Skin of body (tissue), 2 donors: ENCODE data around the gene SPSB3. TPM values are rescaled to one million over a fixed set of nuclear protein-coding genes. Genes with fewer than 3 reads are reported as not detected.

Experiments
- DNase-seq: peaks from one replicate; lab custom pipeline; 2025; lab: John Stamatoyannopoulos, UW
- total RNA-seq: library from RNA; depleted of rRNA; stranded (reverse); fragments of >200 nt; gene quantifications from one replicate; pipeline ENCODE4 v1.2.3, GENCODE V29; 2014

Gene SPSB3
- total RNA-seq, 1 donor from 2014 or later: 32.7 TPM

DNA sequence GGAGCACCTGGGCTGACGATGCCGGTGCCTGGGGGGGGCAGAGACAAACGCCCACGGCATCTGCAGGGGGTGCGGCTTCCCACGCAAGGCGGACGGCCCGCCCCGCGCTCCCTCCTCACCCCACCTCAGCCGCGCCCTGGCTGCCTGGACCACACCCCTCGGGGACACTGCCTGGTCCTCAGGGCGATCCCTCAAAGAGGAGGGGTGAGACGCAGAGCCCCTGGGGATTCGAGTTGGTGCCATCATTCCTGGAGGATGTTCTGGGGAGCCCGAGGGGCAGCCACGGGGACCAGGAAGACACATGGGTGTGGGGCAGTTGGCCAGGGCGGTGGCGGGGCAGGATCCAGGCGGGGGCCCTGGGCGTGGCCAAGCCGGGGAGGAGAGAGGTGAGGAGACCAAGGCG lies 7.3 kb upstream of the SPSB3 start:
- DNase-seq: no peak

DNA sequence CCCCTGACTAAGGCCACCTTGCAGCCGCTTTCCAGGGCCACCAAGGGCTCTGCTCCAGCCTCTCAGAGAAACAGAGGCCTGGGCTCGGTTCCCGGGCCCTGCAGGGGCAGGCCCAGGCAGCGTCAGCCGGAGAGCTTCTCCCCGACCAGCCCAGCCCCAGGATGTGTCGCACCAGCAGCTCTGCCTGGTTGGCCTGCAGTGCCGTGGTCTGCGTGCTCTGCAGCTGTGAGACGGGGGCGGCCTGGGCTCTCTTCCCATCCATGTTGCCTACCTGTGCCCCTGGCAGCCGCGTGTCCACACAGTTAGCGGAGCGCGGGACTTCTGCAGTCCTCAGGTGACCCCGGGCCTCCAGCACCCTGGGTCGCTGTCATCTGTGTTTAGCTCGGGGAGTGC lies 6.3 kb upstream of the SPSB3 start:
- DNase-seq: no peak

DNA sequence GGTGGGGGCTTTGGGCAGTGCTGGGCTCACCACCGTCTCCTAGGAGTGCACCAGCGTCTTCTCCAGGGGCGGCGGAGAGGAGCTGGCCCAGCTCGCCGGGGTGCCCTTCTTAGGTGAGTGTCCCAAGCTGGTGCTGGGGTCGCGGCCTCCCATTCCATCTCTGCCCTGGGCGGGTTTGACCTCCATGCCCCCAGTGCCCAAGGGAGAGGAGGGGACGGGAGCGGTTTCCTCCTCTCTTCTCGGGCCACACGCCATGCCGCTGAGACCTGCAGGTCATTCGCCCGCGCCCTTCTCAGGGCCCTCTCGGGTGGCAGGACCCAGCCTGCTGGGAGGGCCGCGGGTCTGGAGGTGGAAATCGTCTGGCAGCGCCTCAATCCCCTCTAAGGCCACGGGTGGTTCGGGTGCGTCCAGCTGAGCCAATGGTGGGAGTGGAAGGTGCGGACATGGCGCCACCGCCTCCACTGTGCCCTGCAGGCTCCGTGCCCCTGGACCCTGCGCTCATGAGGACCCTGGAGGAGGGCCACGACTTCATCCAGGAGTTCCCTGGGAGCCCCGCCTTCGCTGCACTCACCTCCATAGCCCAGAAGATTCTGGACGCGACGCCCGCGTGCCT lies 5.8 kb upstream of the SPSB3 start:
- no peak for DNase-seq

DNA sequence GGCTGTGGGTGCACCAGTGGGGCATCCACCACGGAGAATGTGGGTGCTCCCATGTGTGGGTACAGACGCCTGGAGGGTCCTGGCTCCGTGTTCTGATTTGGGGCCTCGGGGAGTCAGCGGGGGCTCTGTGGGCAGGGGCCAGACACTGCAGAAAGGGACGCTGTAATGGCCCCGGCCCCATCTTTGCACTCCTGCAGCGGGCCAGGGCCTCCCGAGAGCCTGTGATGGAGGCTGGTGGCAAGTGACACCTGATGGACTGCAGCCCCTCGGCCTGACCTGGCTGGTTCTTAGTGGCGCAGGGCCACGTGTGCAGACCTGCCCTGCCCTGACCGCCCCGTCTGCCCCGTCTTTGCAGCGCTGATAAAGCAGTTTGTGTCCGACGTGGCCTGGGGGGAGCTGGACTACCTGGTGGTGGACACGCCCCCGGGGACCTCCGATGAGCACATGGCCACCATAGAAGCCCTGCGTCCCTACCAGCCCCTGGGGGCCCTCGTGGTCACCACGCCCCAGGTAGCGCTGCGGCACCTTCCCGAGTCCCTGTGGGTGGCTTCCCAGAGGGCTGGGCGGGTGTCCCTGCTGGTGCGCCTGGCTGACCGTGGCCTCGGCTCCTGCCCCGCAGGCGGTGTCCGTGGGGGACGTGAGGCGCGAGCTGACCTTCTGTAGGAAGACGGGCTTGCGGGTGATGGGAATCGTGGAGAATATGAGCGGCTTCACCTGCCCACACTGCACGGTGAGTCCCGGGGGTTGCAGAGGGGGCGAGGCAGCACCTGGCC lies 5.1 kb upstream of the SPSB3 start:
- DNase-seq: no peak

DNA sequence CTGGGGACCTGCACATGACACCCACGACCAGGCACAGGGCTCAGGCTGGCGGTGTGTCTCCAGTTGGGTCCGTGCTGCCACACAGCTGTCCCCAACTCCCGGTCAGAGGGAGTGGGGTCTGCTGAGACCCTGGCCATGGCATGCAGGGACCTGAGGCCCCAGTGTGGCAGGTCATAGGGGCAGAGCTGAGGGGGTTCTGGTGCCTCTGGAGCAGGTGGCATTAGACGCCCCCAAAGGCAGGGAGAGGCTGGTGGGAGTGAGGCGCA lies 4.6 kb upstream of the SPSB3 start:
- DNase-seq: no peak

DNA sequence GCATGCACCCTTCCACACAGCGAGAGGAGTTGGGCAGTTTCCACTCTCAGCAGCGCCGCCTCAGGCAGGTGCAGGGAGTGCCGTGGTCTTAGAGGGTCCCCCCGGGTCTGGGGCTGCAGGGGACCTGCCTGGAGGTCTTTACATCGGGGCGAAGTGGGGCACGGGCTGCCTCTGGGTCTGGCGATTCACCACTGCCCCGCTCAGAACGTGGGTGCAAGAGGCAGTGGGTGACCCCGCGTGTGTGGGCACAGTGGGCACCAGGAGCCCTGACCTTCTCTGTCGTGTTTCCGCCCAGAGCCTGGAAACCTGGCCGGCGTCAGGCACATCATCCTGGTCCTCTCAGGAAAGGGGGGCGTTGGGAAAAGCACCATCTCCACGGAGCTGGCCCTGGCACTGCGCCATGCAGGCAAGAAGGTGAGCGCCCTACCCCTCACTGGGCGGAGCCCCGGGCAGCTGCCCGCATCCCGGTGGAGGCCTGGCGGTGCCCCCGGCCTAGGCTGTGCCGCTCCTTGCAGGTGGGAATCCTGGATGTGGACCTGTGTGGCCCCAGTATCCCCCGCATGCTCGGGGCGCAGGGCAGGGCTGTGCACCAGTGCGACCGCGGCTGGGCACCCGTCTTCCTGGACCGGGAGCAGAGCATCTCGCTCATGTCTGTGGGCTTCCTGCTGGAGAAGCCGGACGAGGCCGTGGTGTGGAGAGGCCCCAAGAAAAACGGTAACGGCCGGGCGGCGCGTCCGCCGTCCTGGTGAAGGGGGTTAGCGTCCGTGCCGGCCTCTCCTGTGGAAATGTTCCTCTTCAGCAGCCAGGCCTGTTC lies 4.1 kb upstream of the SPSB3 start:
- DNase-seq: no peak

DNA sequence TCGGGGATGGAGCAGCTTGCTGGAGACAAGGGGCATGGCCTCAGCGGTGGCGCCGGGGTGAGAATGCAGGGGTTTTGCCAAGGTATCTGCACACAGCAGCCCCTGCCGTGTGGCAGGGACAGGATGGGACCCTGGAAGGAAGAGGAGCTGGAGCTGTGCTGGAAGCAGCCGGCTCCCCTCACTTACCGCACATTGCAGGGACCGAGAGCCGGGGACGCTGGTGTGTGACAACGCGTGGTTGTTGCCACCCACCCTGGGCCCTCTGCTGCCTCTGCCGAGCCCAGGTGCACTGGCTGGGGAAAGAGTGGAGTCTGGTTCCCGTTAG lies 3.4 kb upstream of the SPSB3 start:
- DNase-seq: no peak

DNA sequence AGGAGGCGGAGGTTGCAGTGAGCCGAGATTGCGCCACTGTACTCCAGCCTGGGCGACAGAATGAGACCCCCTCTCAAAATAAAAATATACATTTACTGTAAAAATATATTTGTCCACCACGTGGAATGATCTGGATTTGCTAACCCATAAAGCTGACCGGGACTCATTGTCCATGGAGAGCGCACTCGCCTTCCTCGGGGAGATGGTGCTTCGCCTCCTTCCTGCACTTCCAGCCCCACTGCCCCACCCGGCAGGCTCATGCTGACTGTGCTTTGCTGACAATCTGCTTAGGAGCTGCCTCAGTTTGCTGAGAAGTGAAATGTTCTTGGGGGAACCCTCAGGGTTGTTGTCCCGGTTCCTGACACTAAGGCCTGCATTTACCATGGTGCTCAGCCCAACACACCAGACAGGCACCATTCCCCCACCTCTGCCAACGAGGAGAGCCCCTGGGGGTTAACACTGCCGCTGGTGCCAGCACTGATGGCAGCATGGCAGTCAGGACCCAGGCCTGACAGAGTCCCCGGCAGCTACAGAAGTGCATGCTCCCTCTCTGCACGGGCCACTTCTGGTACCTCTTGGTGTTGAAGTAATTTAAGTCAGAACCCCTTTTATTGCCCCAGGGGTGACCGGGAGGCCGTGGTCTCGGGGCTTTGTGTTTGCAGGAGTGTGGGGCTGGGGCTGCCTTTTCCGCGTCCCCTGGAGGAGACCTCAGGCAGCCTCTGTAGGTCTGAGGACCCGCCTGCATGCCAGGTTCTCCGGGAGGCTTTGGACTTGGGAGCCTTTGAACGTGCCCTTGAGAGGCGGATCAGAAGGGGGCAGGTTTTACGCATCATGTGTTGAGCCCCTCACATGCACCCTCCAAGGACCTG lies 2.8 kb upstream of the SPSB3 start:
- no peak for DNase-seq

DNA sequence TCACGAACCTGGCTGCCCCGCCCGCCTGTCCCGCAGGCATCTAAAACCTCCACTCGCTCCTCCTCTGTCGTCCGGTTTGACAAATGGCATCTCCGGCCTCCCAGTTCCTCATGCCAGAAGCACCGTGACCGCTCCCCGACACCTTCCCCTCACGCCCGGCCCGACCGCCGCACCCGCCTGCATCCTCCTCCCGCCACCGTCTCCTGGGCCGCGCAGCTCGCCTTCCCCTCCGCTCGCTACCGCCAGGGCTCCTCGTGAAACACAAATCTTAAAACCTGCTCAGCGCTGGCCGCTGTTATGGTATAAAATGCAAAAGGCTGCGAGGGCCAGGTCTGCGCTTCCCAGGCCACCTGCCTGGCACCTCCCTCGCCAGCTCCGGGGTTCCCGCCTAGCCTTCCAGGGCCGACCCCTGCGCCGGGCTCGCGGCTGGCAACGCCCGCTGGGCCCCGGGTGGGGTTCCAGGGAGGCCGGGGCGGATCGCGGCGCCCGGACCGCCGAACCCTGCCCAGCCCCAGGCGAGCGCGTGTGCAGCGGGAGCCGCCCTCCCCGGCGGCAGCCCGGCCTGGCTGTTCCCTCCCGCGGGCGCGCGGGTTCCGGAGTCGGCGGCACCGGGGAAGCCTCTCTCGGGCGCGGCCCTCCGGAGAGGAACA lies 488 bp downstream of the SPSB3 start:
- no peak for DNase-seq

DNA sequence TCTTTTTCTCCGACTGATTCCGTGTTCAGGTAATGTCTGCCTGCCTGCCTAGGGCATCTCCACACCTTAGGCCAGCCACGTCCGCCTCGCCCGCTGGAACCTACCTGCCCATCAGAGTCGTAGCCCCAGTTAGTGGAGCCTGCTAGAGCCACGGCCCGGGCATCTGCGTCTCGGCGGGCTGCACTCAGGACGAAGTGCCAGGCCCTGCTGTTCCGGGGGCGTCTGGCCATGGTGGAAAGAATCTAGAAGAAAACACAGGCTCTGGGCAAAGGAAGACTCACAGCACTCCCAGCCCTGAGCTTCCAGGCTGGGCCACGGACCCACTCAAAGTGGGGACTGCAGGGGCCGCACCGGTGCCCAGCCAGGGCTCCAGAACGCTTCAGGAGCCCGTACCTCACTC lies 1.1 kb downstream of the SPSB3 start:
- DNase-seq: no peak

DNA sequence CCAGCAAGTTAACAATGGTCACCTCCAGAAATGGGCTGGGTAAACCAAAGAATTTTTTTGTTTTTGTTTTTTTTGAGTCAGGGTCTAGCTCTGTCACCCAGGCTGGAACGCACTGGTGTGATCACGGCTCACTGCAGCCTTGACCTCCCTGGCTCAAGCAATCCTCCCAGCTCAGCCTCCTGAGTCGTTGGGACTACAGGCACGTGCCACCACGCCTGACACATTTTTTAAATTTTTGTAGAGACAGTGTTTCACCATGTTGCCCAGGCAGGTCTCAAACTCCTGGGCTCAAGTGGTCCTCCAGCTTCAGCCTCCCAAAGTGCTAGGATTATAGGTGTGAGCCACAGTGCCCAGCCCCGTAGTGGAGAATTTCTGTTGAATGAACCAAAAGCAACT lies 1.7 kb downstream of the SPSB3 start:
- no peak for DNase-seq

DNA sequence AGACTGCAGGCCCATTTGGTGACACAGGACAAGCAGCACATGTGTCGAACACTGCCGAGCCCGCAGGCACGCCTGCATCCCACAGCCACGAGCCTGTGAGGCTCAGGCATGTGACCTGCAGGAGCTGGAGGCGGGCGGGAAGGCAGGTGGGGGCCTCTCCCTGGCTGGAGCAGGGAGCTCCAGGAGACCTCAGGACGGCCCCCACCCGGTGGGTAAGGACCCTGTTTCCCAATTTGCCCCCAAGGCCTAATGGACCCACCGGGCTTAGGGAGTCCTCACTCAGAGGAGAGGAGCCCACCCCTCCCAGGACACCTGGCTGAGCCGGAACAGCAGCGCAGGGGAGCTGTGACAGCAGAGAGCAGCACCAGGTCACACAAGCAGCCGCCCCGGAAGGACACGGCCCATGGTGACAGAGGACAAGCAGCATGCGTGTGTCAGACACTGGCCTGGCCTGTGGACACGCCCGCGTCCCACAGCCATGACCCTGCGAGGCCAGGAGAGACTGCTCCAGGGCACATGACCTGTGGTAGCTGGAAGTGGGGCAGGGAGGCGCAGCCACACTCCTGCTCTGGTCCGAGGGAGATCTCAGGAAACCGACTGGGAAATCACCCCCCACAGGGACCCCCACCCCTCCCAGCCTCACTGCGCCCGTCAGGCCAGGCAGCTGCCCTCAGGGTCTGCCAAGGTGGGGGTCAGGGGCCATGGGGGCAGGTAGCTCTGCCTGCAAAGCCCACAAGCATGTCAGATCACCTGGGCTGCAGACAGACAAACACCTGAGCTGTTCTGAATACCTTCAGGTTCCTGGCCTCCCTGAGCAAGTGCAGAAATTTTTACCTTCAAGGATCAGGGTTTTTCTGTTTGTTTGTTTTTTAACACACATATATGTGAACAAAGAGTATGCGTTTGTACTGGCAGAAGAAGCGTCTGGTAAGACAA lies 2.4 kb downstream of the SPSB3 start:
- DNase-seq: no peak

DNA sequence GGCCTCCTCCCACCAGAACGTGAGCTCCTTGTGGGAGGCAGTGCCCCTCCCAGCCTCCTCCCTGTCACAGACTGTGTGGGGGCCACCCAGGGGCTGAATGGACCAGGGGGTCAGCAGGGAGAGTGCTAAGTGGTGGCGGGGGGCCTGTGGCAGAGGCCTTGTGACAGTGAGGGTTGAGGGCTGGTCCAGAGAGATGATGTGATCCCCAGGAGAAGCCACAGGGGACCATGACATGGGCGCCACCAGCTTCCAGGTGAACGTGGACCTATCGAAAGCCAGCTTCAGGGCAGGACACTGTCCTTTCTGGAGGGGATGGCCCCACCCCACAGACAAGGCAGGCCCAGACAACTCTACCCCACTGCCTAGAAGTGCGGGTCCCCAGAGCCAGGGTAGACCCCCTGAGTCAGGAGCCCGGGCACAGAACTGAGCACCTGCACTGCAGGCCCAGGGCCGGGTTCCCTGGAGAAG lies 3.1 kb downstream of the SPSB3 start:
- no peak for DNase-seq

DNA sequence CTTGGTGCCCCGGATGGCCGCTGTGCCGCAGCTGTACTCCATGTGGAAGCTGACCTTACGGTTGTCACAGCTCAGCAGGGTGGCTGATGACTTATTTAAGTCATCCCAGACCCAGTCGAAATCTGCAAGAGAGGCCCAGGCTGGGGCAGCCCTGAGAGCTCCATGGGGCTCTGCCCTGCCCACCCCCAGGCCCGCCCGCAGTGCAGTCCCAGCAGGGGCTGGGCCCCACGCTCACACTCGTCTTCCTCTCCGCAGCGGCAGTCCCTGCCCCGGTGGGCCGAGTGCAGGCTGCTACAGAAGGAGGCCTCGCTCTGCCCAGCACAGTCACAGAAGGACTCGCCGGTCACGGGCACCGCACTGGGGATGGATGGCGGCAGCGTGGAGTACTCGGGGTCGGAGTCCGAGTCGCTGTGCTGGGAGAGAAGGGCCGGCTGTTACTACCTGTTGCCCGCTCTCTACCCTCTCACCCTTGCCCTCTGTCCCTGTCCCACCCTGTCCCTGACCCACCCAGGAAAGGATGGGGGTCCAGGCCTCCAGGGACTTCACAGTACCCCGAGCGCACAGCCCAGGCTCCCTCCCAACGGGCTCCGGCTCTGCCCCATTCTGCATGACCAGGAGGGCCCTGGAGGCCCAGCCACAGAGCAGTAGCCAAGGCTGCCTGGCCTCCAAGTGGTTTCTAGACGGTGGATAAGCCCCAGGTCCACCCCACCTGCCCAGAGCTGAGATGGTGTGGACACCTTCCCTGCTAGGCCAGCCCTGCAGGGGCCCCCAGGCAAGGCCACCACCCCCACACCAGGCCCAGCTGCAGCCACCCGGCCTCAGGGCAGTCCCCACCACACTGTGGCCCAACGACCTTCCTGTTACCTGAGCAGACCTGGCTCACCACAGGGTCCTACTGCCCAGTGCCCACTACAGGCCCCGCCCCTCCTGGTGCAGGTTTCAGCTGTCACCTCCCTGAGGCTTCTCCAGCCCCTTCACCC lies 3.9 kb downstream of the SPSB3 start:
- DNase-seq: no peak

DNA sequence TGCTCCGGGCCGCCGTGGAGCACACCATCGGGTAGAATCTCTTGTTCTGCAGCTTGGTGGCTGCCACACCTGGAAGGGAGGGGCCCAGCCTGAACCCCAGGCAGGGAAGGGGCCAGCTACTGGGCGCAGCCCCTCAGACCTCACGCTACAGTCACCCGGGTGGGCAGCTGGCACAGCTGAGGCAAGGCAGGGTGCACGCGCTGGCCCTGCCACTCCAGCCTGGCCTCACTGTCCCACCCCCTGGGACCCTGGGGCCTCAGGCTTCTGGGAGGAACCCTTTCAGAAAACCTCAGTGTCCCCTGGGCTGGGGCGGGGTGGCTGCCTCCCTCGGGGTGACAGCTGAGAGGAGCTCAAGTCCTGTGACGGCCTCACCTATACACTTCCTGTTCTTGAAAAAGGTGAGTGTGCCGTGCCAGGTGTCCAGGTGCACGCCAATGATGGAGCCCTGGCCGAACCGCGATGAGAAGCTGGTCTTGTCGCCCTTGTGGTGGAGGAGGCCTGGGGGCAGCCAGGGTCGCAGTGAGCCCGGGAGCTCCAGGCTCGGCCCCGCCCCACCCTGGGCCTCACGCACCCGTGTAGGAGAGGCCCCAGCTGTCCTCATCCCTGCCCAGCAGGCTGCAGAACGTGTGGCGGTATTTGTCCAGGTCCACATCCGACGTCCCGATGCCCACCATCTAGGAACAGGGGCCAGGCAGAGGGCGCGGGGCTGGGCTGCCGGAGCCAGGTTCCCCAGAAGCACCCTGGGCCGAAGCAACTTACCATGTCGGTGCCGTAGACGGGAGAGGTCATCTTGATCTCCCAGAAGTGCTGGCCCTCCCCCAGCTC lies 4.8 kb downstream of the SPSB3 start:
- DNase-seq: no peak

DNA sequence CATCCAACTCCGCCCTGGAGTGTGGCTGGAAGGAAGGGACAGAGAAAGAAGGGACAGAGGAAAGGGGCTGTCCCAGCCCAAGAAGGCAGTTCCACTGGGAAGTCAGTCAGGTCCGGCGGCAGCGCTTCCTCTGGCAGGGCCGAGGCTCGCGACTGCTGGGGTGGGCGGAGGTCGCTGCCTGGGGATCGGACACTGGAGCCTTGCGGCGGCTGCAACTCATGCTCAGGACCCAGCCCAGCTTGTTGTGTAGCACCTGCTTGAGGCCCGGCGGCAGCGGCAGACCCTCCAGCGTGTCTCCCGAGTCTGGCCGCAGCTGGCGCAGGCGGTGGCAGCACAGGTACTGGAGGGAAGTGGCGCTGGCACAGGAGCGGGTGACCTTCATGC lies 5.4 kb downstream of the SPSB3 start:
- DNase-seq: no peak

DNA sequence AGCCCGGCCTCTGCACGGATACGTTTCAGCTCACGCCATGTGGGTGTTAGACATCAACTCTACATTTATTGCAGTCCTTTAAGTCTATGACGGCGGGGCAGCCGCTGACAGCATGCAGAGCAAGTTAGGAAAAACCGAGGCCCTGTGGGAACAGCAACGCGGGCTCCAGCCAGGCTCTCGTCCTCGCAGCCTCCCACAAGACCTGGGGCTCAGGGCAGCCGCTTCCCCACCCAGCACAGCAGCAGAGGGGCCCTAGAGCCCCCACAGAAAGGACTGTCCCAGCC lies 5.8 kb downstream of the SPSB3 start:
- DNase-seq: no peak
